Activated naive CD4-positive, alpha-beta T cell (primary cell): Measurements from ENCODE around the gene CGNL1.

Experiments used
- DNase-seq, 4 experiments: peaks; one replicate each; lab custom pipeline; 2025; lab: John Stamatoyannopoulos, UW

The CGNL1 gene

DNA sequence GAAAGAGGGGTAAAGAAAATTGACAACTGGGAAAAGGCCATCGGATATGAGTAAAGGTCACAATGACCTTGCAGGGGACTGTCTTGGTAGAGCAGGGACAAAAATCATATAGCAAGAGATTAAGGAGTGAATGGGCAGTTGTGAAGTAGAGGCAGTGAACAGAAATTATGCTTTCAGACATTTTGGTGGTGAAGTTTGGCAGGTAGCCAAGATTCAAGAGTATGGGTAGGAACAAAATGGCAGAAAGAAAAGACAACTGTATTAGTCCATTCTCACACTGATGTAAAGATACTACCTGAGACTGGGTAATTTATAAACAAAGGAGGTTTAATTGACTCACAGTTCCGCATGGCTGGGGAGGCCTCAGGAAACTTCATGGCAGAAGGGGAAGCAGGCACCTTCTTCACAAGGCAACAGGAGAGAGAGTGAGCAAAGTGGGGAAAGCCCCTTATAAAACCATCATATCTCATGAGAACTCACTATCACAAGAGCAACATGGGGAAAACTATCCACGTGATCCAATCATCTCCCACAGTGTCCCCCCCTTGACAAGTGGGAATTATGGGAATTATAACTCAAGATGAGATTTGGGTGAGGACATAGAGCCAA, 84.0 kb downstream of the CGNL1 start:
- no peak for DNase-seq

DNA sequence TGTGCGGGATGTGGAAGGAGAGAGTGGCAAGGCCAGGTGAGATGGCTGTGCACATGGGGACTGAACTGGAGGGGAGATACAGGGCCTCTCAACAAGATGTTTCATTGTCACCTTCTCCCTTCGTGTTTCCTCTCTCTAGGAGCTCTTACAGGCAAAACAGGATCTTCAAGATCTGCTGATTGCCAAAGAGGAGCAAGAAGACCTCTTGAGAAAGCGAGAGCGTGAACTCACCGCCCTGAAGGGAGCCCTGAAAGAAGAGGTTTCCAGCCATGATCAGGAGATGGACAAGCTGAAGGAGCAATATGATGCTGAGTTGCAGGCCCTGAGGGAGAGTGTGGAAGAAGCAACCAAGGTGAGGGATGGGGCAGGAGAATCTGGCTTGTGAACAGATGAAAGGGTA, 85.2 kb downstream of the CGNL1 start:
- no peak for DNase-seq

DNA sequence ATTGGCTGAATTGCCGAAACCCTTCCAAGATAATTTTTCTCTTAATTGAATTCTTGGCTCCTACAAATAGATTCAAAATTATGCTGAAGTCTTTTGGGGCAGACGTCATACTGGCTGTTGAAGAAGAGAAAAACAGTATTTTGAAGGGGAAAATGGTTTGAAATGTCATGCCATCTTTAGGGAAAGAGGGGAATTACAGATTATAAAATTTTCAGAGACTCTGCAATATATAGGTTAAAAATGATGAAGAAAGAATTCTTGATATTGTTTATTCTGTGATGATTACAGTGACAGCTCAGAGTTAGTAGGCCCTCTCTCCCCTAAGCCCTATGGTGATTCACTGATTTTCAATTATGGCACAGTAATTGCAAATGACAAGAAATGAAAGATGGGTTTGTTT, 86.1 kb downstream of the CGNL1 start:
- DNase-seq: no peak

DNA sequence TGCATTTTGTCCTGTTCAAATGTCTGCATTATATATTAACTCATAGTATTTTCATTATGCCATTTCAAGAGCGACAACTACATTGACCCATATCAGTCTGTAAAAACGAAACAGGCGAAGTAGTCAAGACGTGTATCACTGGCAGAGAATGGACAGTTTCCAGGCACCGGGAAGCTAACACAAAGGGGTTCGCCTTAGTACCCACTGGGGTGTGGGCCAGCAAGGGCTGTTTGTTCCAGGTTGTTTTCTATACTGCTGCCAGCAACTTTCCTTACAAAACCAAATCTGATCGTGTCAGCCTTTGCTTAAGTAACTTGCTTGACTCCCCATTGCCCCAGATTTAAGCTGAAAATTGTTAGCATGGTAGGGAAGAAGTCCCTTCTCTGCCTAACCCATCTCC, 87.1 kb downstream of the CGNL1 start:
- no peak for DNase-seq

DNA sequence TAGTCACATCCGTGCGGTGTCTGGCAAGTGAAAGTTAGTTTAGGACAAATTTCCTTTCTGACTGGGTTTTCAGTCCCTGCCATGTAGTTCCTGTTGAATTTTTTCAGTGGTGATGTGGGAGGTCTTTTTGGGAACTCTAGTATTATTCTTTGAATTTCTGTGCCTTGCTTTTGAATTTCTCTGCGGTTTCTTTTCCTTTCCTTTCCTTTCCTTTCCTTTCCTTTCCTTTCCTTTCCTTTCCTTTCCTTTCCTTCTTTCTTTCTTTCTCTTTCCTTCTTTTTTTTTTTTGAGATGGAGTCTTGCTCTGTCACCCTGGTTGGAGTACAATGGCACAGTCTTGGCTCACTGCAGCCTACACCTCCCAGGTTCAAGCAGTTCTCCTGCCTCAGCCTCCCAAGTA, 88.2 kb downstream of the CGNL1 start:
- no peak for DNase-seq

DNA sequence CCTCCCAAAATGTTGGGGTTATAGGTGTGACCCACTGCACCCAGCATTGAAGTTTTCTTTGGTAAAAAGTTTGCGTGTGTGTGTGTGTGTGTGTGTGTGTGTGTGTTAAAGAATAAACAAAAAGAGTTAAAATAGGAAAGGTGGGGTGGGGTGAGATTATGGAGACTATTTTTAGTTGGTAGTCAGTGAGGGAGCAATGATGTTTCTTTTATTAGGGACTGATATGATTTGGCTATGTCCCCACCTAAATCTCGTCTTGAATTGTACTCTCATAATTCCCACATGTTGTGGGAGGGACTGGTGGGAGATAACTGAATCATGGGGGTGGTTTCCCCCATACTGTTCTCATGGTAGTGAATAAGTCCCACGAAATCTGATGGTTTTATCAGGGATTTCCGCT, 92.2 kb downstream of the CGNL1 start:
- no peak for DNase-seq

DNA sequence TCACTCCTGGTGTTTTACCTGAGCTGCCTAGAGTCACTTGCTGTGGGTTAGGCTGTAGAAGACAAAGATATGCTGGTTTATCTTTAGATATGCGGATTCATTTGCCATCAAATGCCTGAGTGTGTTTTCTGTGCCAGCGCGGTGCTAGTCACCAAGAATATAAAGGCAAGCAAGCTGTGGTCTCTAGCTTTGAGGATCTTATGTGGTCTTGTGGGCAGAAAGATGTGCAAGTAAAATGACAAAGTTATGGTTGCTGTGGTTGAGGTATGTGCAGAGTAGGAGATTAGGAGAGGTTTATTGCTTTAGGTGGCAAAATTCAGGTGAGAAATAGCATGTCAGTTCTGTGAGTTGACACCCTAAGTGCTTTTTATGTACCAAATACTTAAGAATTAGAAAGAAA, 94.2 kb downstream of the CGNL1 start:
- no peak for DNase-seq

DNA sequence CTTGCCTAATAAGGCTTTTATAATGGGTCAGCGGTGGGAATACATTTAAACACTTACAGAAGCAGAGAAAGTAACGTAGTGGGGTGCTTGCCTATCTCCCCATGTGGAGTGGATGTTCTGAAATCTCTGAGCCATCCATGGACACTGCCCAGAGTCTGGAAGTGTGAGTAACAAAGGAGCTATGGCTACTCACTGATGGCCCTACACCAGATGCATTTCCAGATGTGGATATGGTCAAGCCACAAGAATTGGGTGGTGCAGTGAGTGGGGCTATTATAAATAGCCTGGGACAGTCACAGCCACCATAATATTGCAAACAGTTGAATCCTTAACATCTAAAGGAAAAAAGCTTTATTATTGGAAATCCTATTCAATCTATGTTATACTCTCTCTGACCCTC, 96.6 kb downstream of the CGNL1 start:
- no peak for DNase-seq

DNA sequence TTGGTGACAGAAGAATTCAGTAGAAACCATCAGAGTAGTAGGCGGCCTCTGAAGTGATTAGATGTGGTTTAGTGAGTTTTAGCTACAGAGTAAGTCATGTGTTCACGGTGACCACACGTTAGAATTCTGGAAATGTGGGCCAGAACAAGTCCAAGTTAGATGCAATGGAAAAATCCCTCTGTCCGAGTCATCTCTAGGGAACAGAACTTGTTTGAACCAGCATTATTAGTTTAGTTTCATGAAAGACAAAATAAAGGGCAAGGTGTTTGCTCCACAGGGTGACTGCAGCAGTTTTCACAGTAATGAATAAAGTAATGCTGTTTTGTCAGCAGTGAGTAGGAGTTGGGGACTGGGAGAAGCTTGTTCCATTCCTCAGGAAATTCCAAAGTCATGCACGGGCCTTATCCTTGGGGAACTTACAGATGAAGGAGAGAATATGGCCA, 100.2 kb downstream of the CGNL1 start:
- DNase-seq: no peak

DNA sequence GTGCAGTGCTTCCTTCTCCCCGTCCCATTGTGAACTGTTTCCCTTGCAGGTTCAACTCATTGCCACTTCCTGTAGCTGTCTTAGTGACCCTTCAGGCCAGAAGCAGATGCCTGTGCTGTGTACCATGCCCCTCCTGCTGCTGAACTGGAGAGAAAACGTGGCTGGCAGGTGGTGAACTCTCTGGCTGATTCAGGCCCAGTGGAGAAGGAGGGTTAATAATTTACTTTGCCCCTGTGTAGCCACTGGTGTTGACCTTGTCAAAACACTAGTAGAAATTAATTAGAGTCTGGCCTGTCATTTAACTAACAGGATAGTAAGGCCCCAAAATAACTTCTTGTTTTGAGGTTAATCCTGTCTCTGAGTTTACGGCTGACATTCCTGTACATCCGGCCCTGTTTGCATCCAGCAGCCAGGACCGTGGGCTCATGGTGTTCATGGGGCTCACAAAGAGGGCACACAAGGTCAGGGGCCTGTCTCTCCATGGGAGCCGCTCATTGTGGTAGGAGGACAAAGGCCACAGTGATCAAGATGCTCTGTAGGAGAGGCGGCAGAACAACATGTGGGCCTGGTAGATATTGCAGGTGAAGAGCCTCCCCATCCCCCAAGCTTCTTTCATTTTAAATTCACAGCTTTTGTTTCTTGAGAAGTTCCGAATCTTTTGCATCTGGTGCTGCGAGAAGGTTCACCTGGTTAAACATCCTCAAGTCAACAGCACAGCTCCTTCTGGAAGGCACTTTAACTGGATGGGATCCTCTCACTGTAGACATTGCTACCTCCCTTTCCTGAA, 101.6 kb downstream of the CGNL1 start:
- no peak for DNase-seq

DNA sequence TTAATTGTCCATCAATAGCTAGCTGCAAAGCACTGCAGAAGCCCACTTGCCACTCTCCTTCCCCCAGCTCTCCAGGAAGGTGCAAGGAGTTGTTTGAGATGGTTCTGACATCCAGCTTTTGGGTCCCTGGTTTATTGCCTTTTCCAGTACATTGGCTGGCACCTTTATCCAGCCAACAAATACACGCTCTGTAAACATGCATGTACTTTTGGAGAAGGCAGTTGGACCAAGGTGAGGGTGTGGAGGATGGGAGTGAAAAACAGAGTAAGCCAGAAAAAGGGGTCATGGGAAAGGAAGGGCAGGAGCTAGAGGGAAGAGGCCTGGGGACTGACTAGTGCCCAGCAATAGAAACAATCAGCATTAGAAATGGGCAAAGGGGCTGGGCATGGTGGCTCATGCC, 102.7 kb downstream of the CGNL1 start:
- no peak for DNase-seq

DNA sequence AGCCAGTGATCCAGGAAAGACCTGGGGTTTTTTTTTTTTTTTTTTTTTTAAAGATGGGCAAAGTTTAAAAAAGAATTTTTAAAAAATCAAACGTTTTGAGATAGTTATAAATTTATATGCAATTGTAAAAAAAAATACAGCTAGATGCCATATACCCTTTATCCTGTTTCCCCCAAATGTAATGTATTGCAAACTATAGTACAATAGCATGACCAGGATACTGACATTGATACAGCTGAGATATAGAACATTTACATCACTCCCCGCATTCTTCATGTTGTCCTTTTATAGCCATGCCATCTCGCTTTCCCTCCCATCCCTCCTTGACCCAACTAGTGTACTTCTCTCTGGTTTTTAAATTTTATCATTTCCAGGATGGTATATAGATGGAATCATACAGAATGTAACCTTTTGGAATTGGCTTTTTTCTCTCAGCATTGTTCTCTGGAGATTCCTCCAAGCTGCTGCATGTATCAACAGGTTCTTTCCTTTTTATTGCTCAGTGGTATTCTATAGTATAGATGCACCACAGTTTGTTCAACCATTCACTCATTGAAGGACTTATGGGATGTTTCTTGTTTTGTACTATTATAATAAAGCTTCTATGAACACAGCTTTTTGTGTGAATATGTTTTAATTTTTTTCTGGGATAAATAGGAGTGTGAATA, 104.9 kb downstream of the CGNL1 start:
- no peak for DNase-seq

DNA sequence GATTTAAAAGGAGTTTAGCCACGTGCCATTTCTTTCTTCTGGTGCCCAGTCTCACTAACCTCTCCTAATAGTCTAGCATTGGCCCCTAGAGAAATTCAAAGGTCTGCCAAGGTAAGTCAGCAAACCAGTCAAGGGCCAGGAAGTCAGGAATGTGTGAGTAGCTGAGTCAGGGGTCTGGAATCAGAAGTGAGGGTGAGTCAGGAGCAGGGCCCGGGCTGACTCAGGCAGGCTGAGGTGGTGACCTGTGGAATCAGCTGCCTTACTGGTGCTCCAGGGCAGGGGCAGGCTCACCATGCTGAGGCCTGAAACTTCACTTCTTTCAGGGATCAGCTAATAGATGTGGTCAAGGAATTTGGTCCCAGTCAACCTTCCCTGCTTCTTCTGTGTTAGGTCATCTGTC, 109.6 kb downstream of the CGNL1 start:
- no peak for DNase-seq

DNA sequence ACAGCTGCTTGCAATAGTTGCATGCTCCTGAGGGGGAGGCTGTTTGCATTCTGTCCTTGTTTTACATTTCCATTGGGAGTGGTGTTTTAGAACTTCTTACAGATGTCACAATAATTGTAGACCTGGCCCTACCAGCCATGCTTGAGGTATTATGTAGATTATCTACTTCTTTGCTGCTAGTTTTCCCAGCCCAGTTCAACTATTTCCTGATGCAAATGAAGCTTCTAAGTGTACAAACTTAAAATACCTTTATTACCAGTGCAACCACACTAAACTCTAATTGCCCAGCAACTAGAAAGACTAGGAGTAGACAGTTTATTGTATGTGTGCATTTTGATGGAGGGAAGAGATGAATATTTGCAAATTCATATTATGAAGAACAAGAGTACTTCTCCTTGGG, 110.5 kb downstream of the CGNL1 start:
- DNase-seq: no peak

DNA sequence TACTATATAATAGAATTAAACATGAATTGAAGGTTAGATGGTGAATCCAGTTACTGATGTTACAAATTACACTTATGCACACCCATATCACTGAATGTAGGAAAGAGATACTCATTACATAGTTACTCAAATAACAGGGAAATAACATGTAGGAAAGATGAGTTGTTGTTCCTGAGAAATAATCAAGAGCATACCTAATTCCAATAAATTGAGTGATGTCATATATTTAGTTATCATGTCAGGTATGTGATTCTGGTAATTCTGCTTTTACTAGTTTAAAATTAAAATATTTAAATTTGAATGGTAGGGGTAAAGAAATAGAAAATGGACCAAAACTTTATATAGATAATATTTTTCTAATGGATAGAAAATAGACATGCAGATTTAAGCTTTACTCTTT, 112.8 kb downstream of the CGNL1 start:
- no peak for DNase-seq

DNA sequence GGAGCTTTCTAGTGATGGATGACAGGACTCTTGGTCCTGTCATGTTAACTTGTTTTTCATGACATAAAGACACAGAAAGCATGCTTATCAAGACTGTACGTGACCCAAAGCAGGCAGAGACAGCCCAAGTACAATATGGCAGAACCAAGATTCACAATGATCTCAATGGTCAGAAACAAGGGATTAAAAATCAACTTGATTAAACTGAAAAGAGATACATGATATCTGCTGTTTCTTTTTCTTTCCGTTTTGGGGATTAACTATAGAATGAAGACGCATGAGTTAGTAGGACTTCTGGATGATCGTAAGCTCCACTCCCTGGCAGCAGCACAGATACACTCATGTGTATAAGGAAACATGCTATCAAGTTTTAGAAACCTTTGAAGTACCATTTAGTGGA, 117.0 kb downstream of the CGNL1 start:
- DNase-seq: no peak

DNA sequence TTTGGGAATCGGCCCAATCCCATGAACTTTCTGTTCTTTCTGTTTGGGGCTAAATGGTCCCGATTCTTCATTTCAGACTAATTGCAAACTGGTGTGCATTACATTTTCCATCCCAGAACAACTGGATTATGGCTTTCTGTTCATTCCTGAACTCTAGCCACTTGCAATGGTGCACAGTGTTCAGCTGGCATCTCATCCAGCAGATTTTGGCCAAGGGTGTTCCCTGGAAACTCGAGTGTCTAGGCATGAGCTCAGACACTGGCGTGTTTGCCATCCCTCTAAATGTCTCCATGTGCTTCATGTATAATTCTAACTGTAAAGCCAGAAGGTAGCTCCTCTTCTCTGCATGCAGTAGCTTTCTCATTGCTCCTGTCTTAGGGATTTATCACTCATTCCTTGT, 118.3 kb downstream of the CGNL1 start:
- DNase-seq: no peak

DNA sequence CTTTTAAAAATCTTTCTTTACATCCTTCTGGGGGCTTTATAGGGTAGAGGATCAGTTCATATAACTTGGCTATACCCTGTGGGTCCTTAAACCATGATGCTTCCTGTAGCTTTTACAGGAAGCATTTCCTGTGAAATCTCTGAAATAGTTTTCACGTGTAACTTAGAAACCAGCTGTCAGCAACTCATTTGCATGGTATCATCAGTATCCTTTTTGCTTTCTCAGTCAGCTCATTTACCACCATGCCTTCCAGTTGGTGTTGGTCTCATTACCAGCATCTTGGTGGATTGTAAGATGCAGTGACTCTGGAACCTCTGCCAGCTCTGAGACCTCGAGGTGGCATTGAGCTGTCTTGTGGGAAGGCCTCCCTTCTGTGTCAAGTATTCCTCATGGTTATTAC, 118.7 kb downstream of the CGNL1 start:
- DNase-seq: no peak

DNA sequence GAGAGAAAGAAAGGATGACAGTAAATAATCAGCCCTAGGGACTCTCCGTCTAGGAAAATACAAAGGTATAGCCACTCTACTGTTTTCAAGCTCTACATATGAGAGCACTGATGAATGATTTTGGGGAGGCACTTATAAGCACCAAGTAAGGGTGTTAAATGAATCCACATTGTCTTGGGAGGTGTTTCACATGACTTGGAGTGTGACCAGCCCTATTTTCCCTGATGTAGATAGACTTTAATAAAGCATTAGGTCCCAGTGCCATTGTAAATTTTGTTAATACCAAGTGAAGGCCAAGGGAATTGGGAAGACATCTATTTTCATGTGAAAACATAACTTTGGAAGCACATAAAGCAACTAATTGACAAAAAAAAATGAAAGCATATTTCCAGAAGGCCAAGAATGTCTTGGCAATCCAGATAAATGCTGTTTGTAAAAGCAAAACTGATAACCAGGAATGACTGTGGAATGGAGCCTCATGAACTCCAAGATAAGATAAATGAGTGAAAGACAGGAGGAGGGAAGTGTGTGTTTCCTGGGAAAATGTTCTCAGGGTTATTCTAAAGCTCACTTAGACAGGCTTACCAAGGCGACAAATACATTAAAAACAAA, 119.4 kb downstream of the CGNL1 start:
- no peak for DNase-seq

DNA sequence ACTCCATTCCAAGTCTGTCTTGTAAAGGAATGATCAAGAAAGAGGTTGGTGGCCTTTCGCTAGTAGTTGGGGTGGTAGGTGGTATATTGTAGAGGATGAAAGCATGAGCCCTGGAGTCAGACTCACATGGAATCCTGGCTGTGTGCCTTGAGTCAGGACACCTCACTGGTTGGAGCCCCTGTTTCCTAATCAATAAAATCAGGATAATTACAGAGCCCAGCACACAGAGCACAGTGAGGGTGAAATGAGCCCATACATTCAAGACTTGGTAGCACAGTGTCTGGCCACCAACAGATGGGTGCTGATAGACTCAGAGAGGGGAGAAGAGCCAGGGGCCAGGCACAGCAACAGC, 120.3 kb downstream of the CGNL1 start:
- DNase-seq: no peak

DNA sequence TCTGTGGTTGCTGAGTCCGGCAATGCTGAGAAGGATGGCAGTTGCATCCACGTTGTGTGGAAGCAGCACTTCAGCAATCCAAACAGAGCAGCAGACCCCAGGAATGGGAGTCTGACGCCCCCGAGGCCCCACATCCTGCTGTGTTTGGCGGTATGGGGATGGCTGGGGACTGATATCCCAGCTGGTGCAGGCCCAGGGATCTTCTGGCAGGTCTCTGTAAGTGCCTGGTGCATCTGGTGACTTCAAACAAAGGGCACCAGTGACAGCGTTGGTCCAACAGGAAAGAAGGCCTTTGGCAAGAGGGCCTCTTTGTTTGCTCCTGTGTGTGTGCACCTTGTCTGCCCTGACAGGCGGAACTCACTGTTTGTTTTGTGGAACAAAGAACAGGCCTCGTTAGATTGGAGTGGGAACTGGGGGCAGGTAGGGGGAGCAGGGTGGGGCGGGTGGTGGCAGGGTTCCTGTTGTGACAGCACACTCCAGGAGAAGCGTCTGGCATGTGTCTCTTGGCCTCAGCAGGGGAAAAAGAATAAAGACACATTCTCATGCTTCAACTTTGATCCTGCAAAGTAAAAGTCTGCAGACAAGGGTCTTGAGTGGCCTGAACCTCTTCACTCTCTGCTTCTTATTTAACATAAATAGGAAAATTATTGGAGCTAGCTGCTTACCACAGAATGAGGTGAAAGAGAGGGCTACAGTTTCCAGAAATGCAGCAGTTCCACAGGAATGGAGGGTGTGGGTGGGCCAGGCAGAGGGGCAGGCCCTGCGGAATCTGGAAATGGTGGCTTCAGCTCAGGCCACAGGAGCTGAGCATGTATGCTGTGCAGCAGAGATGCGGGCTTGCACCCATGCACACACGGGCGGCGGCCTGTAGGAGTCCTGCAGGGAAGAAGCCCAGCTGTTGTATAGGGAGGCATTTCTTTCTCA, 120.9 kb downstream of the CGNL1 start:
- DNase-seq: no peak

DNA sequence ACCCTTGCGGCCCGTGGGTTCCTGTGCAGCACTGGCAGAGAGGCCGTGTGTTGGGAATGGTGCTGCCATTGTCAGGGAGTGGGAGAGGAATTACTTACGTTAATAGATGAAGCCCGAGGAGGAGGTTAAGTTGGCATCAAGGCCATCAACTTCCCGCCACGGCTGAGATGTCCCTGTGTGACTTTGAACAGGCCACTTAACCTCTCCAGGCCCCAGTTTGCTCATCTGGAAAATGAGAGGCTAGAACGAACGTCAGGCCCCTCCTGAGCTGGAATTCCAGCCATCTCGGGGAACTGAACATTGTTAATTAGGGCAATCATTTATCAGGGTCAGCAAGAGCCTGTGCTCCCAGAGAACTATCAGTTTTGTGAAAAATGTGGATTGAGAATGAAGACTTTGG, 124.0 kb downstream of the CGNL1 start:
- no peak for DNase-seq
